HG03571 (cell line): ENCODE measurements around the gene IFI44.

ENCODE experiments used
- ATAC-seq: cut with Tn5 transposase; IDR thresholded peaks from one replicate; pipeline ENCODE4 v1.9.1; 2021; ENCODE audit not compliant: unreplicated experiment

Gene IFI44

DNA sequence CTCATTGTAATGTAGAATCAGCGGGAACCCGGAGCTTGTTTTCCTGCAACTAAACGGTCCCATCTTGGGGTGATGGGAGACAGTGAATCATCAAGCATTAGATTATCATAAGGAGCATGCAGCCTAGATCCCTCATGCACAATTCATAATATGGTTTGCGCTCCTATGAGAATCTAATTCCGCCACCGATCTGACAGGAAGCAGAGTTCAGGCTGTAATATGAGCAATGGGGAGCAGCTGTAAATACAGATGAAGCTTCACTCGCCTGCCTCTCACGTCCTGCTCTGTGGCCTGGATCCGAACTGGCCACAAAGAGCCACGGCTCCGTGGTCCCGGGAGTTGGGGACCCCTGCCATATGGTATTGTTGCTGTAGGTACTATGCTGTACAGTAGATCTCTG is 1.6 kb downstream of the IFI44 start:
- ATAC-seq = no peak

DNA sequence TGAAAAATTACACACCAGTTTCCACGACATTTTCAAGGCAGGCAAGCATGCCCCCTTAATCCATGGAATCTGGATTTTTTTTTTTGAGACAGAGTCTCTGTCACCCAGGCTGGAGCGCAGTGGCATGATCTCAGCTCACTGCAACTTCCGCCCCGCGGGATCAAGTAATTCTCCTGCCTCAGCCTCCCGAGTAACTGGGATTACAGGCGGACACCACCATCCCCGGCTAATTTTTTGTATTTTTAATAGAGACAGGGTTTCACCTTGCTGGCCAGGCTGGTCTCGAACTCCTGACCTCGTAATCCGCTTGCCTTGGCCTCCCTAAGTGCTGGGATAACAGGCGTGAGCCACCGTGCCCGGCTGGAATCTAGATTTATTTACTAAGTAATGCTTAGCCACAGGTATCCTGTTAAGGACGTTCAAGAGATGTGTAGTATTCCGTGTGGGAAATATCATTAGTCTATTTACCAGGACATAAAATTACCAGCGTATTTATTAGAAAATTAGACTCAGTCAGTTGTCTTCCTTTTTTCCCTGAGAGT is 2.5 kb downstream of the IFI44 start:
- no peak for ATAC-seq

GRCh38 chr1:78658901-78659300 is 9.3 kb downstream of the IFI44 start:
- ATAC-seq = no peak

GRCh38 chr1:78663923-78664322 is 14.3 kb downstream of the IFI44 start:
- no peak for ATAC-seq

- no peak for ATAC-seq
Measured at GRCh38 chr1:78664763-78665162, 15.1 kb downstream of the IFI44 start.

DNA sequence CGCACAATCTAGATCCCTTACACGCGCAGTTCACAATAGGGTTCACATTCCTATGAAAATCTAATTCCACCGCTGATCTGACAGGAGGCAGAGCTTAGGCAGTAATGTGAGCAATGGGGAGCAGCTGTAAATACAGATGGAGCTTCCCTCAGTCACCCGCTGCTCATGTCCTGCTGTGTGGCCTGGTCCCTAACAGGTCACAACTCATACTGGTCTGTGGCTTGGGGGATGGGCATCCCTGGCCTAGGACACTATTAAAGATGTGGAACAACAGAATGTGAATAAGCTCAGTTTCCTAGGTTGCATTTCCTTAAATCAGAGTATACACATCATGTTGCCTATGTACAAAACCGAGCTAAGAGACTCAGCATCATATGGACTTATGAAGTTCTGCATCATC is 16.2 kb downstream of the IFI44 start:
- no peak for ATAC-seq

DNA sequence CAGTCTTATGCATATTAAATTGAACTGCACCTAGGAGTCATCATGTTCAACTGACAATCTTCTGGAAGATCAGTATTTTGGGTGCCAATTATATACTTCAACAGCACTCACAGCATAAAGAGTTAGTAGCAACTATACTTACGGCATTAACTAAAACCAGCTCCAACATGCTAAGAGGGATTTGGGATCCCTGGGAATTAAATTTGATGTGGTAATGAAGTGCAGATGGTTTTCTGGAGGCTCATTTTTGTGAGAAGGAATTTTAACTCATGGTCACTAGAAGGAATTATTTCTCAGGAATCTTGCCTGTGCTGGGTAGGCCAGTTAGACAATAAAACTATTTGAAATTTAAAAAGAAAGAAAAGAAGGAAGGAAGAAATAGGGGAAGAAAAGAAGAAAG is 18.3 kb downstream of the IFI44 start:
- no peak for ATAC-seq

DNA sequence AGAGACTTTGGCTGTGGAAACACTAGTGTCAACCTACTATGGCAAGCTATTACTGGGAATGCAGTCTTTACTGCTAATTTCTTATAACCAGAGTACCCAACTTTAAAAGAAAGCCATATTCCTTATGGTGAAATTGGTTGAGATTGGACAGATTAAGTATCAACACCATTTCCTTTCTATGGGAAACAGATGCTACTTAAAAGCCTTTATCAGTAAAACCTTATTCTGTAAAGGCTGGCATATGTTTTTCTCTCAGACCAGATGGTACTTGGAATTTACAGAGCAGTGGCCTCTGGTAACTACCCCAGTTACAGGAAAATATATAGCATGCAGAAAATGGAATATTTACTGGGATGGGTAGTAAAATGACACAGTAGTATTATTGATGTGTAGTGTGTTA is 18.8 kb downstream of the IFI44 start:
- no peak for ATAC-seq

DNA sequence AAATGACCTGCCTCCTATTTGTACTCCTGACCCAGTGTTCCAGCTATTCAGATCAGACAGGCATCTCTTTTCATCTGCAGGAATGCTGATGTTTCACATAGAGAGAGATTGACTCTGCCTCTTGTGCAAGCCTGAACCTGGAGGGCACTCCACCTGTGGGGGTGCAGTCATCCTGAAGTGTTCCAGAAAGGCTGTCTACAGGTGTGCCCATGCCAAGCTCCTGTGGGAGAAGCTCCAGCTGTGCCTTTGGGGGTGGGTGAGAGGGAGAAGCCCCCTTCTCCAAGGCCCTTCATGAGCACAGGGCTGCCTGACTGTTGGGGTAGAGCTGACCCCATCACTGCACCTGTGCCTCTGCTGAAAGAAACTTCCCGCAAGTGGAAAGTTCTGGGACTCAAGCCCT is 22.8 kb downstream of the IFI44 start:
- ATAC-seq = no peak

DNA sequence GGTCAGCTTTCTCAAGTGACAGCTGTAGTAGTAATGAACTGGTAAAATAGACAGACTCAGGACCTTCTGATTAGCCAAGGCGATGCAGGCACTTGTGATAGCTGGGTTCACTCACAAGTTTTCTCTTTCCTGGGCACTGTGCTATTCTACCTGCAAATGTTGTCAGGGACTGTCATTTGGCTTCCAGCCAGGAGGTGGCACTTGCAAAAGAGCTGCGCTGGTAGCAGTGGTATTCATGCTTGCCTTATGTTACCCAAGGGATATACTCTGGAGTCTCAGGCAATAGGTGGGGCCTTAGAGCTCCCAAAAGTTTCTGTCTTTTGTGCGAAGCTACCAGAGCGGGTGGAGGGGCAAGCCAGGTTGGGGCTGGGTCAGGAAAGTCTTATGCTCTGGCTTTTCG is 23.5 kb downstream of the IFI44 start:
- no peak for ATAC-seq

DNA sequence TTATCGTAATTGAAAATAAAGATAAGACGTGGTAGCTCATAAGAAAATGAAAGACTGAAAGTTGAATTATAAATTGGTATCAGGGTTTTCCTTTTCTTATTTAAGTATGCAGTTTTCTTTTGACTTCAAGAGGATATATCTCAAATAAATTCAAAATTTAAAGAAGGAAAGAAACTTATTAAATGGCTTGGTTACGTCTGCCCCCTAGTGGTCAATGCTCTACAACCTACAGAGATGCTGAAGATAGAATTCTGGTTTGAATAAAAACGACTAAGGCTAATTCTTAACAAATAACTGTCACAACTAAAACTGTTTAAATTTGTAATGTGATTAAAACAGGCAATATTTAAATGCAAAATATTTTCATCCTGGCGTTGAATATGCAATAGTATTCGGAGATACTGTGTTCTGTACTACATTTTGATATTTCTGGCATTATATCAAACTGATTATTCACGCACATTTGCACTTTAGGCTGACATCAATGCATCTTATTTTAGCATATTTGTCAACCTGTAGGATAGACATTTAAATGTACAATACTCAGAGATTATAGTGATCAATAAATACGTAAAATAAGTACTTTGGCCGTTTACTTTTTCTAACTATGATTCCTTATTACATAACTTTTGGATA is 26.8 kb downstream of the IFI44 start:
- no peak for ATAC-seq

DNA sequence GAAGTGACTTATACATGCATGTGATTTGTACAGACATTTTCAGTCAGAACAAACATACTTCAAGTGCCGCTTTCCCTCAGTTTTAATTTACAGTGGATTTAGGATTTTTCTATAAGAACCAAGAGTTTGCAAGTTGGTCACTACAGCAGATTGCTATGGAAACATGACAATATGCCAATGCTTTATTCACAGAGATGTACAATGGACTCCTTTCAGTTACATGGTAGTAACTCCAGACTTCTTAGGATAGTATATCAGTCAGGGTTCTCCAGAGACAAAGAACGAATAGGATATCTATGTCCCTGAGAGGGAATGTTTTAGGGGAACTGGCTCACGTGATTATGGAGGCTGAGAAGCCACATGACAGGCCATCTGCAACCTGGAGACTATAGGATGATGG is 27.4 kb downstream of the IFI44 start:
- ATAC-seq = no peak

DNA sequence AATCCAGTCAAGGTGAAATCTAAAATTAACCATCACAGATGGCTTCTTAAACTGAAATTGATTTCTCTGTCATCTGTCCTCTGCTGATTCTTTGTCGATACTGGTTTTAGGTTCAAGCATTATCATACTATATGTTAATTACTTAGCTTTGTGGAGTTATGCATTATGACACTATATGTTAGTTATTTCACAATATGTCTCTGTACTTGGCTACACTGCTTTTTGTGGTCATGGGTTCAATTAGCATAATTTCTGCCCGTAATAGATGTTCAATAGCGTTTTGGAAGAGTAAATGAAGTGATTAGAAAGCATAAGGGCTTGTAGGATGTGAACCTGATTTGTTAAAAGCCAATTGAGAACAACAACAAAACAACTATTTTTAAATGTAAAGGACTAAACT is 28.2 kb downstream of the IFI44 start:
- no peak for ATAC-seq

DNA sequence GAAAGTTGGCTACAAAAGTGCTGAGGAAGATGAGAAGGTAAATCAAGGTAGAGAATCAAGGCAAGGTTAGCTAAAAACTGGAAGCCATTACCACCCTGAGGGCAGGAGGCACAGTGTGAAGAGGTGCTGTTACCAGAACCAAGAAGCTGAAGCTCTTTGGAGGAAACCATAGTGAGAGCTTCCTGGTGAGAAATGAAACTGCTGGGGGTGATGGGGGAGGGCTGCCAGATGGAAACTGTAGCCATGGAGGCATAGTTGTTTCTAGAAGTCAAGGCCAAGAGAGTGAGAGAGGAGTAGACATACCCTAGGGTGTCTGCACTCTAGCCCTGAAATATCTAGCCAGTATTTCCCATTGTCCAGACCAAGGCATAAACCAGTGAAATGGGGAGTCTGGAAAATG is 28.7 kb downstream of the IFI44 start:
- peak; percentile 70 for ATAC-seq

- no peak for ATAC-seq
Measured at GRCh38 chr1:78681265-78681664, 31.6 kb downstream of the IFI44 start.

DNA sequence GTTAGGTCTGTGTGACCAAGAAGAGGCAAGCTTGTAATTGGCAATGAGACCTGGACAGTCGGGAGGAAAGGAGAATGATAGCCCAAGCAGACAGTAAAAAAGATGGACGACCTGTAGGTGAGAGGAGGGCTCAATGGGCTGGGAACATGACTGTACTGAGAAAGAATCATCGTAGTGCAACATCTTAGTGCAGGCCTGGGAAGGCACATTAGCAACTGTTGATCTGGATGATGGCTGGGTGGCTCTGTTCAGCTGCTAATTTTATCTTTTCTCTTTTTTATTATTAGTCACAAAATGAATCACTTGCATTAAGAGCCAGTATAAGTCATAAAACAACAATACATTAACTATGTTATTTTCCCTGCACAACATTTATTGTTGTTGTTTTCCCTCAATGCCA is 32.9 kb downstream of the IFI44 start:
- ATAC-seq = no peak

- no peak for ATAC-seq
Measured at GRCh38 chr1:78683079-78683478, 33.4 kb downstream of the IFI44 start.

GRCh38 chr1:78687315-78687714 is 37.7 kb downstream of the IFI44 start:
- no peak for ATAC-seq

DNA sequence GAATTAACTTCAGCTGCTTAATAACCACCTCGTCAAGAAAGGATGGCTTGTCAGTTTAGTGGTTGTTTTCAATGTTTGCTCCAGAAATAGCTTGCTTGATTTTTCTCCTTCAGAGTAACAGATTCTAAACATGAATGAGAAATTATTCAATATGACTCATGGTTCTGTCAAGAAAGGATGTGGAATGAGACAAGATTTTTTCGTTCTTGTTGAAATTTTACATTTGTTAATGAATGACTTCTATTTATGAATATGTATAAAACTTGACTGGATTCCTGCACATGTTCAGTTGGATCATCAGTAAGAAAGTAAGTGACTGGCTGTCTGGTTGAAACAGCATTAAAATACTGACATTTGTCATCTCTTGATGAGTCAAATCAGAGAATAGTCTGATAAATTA is 38.3 kb downstream of the IFI44 start:
- no peak for ATAC-seq

- no peak for ATAC-seq
Measured at GRCh38 chr1:78688697-78689096, 39.1 kb downstream of the IFI44 start.

DNA sequence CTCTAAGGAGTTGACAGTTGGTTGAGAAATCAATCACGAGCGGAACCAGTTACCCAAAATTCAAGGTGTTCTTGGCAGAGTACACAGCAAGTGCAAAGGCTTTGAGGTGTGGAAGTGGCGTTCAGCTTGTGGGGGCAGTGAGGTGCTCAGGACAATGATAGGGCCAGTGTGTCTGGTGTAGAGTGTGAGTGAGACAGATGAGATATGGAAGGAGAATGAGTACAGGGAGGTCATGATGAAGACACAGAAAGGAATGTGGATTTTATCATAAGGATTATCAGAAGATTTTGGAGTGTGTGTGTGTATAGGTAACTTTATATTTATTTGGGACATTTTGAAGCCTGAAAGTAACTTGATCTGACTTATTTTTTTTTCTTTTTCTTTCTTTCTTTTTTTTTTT is 40.9 kb downstream of the IFI44 start:
- ATAC-seq = no peak

GRCh38 chr1:78691995-78692747 is 42.5 kb downstream of the IFI44 start:
- no peak for ATAC-seq

GRCh38 chr1:78699813-78700212 is 50.2 kb downstream of the IFI44 start:
- ATAC-seq = no peak
